Panc1 (cell line): ENCODE measurements around the gene KAT8. TPM values are rescaled to one million over a fixed set of nuclear protein-coding genes. Genes with fewer than 3 reads are reported as not detected.
"Not testable (repeated sequence)": the region's sequence is repeated elsewhere in the genome, so short reads cannot be mapped to it uniquely, and the experiment has no call there.

Source experiments
- ATAC-seq: fragments of 200-7000 bp; cut with Tn5 transposase; 2 replicates; pipeline ENCODE4 v1.9.1; 2020; ENCODE audit warnings: mild to moderate bottlenecking, moderate library complexity
- BruUV-seq: library from RNA; stranded (reverse); fragments of 400-500 nt; replicated peaks from 2 replicates; lab custom pipeline; 2021; lab: Mats Ljungman, UMichigan
- CTCF ChIA-PET: fragments of 300-600 bp; sonication (Branson Sonifier 250); formaldehyde crosslinking; loops from one replicate; lab custom pipeline; 2022; ENCODE audit warnings: antibody characterized with exemption; lab: Charles Lee
- POLR2A ChIA-PET: fragments of 300-600 bp; sonication (Branson Sonifier 250); formaldehyde crosslinking; loops from one replicate; lab custom pipeline; 2022; ENCODE audit warnings: antibody characterized with exemption; lab: Charles Lee
- DNase-seq: peaks from one replicate; pipeline ENCODE4 v3.0.0-alpha.2; 2010; ENCODE audit warnings: low read depth, low spot score
- H3K27ac ChIP-seq: 2 replicates; pipeline ENCODE4 v1.5.1; 2011; ENCODE audit warnings: mild to moderate bottlenecking, low read length, inconsistent platforms
- H3K27me3 ChIP-seq: fragments of 200-500 bp; sonication (Bioruptor generic); 2 replicates; pipeline ENCODE4 v1.6.0; 2014; ENCODE audit warnings: low read length, inconsistent platforms; ENCODE audit not compliant: control insufficient read depth, insufficient read depth
- H3K36me3 ChIP-seq: fragments of 200-500 bp; sonication (Bioruptor generic); 2 replicates; pipeline ENCODE4 v1.5.1; 2014; ENCODE audit warnings: inconsistent platforms, mild to moderate bottlenecking, low read length, moderate library complexity; ENCODE audit not compliant: control insufficient read depth, insufficient read depth
- H3K4me1 ChIP-seq: 2 replicates; pipeline ENCODE4 v1.5.1; 2011; ENCODE audit warnings: inconsistent platforms, mild to moderate bottlenecking, low read length, moderate library complexity; ENCODE audit not compliant: control insufficient read depth, insufficient read depth
- H3K4me3 ChIP-seq, 2 experiments: 2 replicates each; pipeline ENCODE4 v1.5.1; 2011 to 2012; ENCODE audit warnings: low read depth in 2 of 2, low read length in 2 of 2, mild to moderate bottlenecking in 2 of 2, inconsistent platforms in 1 of 2, moderate library complexity in 1 of 2
- H3K9me3 ChIP-seq: fragments of 200-500 bp; sonication (Bioruptor generic); 2 replicates; pipeline ENCODE4 v1.5.1; 2014; ENCODE audit warnings: low read depth, mild to moderate bottlenecking, inconsistent platforms, low read length, moderate library complexity; ENCODE audit not compliant: control insufficient read depth, insufficient read depth
- POLR2AphosphoS5 ChIP-seq: IDR thresholded peaks from 2 replicates; pipeline ENCODE4 v1.6.1; 2012; ENCODE audit warnings: mild to moderate bottlenecking, low read depth, low read length, moderate library complexity
- SIN3A ChIP-seq: IDR thresholded peaks from 2 replicates; pipeline ENCODE4 v1.6.1; 2012; ENCODE audit warnings: low read depth, mild to moderate bottlenecking, low read length, moderate library complexity, borderline replicate concordance; ENCODE audit not compliant: insufficient read depth
- TCF7L2 ChIP-seq: IDR thresholded peaks from 2 replicates; pipeline ENCODE4 v1.6.1; 2011; ENCODE audit warnings: mild to moderate bottlenecking, low read depth, low read length, inconsistent platforms
- in situ Hi-C: cut with HindIII; loops from 2 replicates; pipeline ENCODE4 v1.10.0; 2016; ENCODE audit warnings: low sequenced_read_pairs, low pct_unique_long_range_greater_than_20kb
- intact Hi-C: fragments of 100-400 bp; cut with micrococcal nuclease; formaldehyde crosslinking; loops from one replicate; pipeline ENCODE4 v1.10.0; 2022; ENCODE audit not compliant: unreplicated experiment
- total RNA-seq: library from RNA; stranded (reverse); gene quantifications from one replicate; pipeline ENCODE4 v1.2.1, GENCODE V29; 2021; ENCODE audit not compliant: unreplicated experiment
- TF ChIP-seq, protein P1 (sequence below): fragments of 450-650 bp; IDR thresholded peaks from 2 replicates; pipeline ENCODE4 v1.5.1; 2017; ENCODE audit warnings: mild to moderate bottlenecking
- TF ChIP-seq, protein P2 (sequence below), 2 experiments: IDR thresholded peaks; 2 replicates each; pipeline ENCODE4 v1.6.1; 2011 to 2012; ENCODE audit warnings: low read depth in 2 of 2, control low read depth in 1 of 2, low read length in 1 of 2, mild to moderate bottlenecking in 1 of 2, moderate library complexity in 1 of 2; ENCODE audit not compliant: insufficient read depth in 1 of 2

KAT8 gene
- total RNA-seq, 1 experiment from 2014 or later = 48.3 TPM

DNA sequence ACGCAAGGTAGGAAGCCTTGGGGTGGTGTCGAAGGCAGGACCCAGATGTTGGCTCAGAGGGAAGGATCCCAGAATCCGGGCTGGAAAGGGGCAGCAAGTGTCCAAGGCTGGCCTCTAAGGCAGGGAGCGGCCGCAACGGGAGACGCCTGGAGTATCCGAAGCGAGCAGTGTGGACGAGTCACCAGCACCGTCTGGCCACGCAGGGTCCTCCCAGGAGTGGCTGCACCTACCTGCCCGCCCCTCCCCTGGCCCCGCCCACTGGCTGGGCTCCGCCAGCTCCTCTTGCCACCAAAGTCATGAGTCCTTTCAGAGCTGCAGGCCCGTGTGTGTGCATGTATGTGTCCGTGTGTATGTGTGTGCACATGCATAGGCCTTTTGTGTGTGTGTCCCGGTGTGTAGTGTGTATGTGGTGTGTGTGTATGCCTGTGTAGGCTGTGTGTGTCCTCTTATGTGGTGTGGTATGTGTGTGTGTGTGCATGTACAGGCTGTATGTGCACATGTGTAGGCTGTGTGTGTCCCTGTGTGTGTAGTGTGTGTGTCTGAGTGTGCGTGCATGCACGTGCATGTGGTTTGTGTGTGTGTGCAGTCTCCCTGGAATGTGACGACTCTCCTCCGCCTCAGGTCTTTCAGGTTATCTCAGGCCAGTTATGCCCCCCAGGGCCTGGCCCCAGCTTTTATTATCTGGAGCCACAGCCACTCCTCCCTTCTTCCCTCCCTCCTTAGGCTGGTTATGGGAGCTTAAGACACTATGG is 18.2 kb downstream of the KAT8 start, which contains the start of gene PRSS8:
PRSS8 (minus strand) TSS at position 193 of the 752 bp plus-strand sequence. CDS start 229 bp downstream, outside the sequence.
- POLR2A ChIA-PET = interaction anchor here (0.7 to 1.2 kb wide), 2 partner anchors 18 to 43 kb away, joined by 3 read pairs; partner anchors contain the start of gene KAT8
- BruUV-seq = no TSS peak
- Histone ChIP-seq H3K36me3 (no peaks in the 10 kb centered on the region), H3K9me3 (no peaks in the 10 kb centered on the region), H3K27me3 (no peaks in the 10 kb centered on the region), H3K4me1 (peaks cover 9% of the 10 kb centered on the region), H3K4me3 (no peak within 1 kb of the TSS), H3K27ac (no peak within 1 kb of the TSS)
- no peak for DNase-seq
- CTCF ChIA-PET = interaction anchor here (0.6 kb wide), 2 partner anchors 23 to 360 kb away, joined by 3 to 7 read pairs; no protein-coding TSS in a partner anchor
- TF ChIP-seq, protein P1, sequence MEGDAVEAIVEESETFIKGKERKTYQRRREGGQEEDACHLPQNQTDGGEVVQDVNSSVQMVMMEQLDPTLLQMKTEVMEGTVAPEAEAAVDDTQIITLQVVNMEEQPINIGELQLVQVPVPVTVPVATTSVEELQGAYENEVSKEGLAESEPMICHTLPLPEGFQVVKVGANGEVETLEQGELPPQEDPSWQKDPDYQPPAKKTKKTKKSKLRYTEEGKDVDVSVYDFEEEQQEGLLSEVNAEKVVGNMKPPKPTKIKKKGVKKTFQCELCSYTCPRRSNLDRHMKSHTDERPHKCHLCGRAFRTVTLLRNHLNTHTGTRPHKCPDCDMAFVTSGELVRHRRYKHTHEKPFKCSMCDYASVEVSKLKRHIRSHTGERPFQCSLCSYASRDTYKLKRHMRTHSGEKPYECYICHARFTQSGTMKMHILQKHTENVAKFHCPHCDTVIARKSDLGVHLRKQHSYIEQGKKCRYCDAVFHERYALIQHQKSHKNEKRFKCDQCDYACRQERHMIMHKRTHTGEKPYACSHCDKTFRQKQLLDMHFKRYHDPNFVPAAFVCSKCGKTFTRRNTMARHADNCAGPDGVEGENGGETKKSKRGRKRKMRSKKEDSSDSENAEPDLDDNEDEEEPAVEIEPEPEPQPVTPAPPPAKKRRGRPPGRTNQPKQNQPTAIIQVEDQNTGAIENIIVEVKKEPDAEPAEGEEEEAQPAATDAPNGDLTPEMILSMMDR = no peak
- TF ChIP-seq TCF7L2 = no peak
- TF ChIP-seq SIN3A = no peak
- TF ChIP-seq, protein P2, sequence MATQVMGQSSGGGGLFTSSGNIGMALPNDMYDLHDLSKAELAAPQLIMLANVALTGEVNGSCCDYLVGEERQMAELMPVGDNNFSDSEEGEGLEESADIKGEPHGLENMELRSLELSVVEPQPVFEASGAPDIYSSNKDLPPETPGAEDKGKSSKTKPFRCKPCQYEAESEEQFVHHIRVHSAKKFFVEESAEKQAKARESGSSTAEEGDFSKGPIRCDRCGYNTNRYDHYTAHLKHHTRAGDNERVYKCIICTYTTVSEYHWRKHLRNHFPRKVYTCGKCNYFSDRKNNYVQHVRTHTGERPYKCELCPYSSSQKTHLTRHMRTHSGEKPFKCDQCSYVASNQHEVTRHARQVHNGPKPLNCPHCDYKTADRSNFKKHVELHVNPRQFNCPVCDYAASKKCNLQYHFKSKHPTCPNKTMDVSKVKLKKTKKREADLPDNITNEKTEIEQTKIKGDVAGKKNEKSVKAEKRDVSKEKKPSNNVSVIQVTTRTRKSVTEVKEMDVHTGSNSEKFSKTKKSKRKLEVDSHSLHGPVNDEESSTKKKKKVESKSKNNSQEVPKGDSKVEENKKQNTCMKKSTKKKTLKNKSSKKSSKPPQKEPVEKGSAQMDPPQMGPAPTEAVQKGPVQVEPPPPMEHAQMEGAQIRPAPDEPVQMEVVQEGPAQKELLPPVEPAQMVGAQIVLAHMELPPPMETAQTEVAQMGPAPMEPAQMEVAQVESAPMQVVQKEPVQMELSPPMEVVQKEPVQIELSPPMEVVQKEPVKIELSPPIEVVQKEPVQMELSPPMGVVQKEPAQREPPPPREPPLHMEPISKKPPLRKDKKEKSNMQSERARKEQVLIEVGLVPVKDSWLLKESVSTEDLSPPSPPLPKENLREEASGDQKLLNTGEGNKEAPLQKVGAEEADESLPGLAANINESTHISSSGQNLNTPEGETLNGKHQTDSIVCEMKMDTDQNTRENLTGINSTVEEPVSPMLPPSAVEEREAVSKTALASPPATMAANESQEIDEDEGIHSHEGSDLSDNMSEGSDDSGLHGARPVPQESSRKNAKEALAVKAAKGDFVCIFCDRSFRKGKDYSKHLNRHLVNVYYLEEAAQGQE (IDR thresholded peaks at IDR 0.05; ENCODE audit: insufficient read depth in 1 of 2, low read depth in 2 of 2, low read length in 1 of 2) = no peak
- TF ChIP-seq POLR2AphosphoS5 = no peak
- ATAC-seq = no peak
- in situ Hi-C loops (no loop called here), intact Hi-C loops (no loop called here)

DNA sequence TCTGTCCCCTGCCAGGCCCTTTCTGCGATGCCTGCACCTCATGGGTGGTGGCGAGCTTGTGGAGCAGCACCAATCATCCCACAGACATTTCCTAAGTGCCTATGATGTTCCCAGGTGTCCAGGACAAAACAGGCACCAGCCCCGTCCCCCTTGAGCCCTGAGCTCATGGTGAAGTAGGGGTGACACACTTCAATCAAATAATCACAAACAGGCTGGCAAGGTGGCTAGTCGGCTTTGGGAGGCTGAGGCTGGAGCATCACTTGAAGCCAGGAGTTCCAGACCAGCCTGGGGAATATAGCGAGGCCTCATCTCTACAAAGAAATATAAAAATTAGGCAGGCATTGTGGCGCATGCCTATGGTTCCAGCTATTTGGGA is 18.8 kb downstream of the KAT8 start:
- Histone ChIP-seq H3K36me3 (no peaks in the 10 kb centered on the region), H3K27me3 (no peaks in the 10 kb centered on the region), H3K4me3 (no peak overlapping the region), H3K9me3 (no peaks in the 10 kb centered on the region), H3K27ac (no peak overlapping the region), H3K4me1 (peaks cover 10% of the 10 kb centered on the region)
- in situ Hi-C loops (no loop called here), intact Hi-C loops (no loop called here)
- ChIA-PET CTCF (interaction anchor here (0.6 kb wide), 1 partner anchor 22 kb away, joined by 7 read pairs; no protein-coding TSS in a partner anchor), POLR2A (interaction anchor here (0.7 to 1.2 kb wide), 2 partner anchors 19 to 44 kb away, joined by 3 read pairs; partner anchors contain the start of gene KAT8)
- ATAC-seq (no peak), DNase-seq (no peak)
- BruUV-seq = no TSS peak
- TF ChIP-seq POLR2AphosphoS5 (no peak), TCF7L2 (no peak), SIN3A (no peak)
- TF ChIP-seq, protein P1 = no peak
- TF ChIP-seq, protein P2 (IDR thresholded peaks at IDR 0.05; ENCODE audit: insufficient read depth in 1 of 2, low read depth in 2 of 2, low read length in 1 of 2) = no peak

DNA sequence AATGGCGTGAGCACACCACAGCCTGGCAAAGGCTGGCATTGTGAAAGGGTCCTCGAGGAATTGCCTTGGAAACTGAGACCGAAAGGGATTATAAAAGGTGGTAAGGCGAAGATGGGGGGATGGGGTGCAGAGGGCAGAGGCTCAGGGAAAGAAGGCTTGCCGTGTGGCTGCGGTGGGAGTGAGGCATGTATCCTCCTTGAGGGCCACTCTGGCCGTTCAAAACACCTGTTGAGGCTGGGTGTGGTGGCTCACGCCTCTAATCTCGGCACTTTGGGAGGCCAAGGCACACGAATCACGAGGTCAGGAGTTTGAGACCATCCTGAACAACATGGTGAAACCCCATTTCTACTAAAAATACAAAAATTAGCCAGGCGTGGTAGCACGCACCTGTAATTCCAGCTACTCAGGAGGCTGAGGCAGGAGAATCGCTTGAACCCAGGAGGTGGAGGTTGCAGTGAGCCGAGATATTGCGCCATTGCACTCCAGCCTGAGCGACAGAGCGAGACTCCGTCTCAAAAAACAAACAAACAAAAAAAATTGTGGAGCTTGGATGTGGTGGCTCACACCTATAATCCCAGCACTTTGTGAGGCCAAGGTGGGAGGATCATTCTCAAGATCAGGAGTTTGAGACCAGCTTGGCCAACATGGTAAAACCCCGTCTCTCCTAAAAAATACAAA is 19.5 kb downstream of the KAT8 start:
- POLR2A ChIA-PET = interaction anchor here (0.7 to 1.2 kb wide), 2 partner anchors 20 to 44 kb away, joined by 3 read pairs; partner anchors contain the start of gene KAT8
- H3K4me1 ChIP-seq = peaks cover 16% of the 10 kb centered on the region
- H3K27me3 ChIP-seq, H3K9me3 ChIP-seq, H3K27ac ChIP-seq, CTCF ChIA-PET, H3K36me3 ChIP-seq, BruUV-seq, in situ Hi-C loops, H3K4me3 ChIP-seq, DNase-seq, intact Hi-C loops, ATAC-seq: not testable (repeated sequence)
